ENCODE measurements around the gene POLD3.
A peak's percentile ranks its signal among the peaks of the same experiment; 100 is the strongest.

Gene POLD3

GRCh38 chr11:74676596-74676995 lies 84.2 kb downstream of the POLD3 start:
- DNase-seq = no peak

- DNase-seq = no peak
Measured at GRCh38 chr11:74677131-74677530, 84.7 kb downstream of the POLD3 start.

GRCh38 chr11:74678041-74678440 lies 85.7 kb downstream of the POLD3 start:
- DNase-seq = no peak

GRCh38 chr11:74678591-74679512 lies 86.5 kb downstream of the POLD3 start:
- no peak for DNase-seq

GRCh38 chr11:74679513-74679865 lies 87.1 kb downstream of the POLD3 start:
- DNase-seq = no peak

- no peak for DNase-seq
Measured at GRCh38 chr11:74680035-74680671, 87.8 kb downstream of the POLD3 start.

- DNase-seq = no peak
Measured at GRCh38 chr11:74680703-74681531, 88.5 kb downstream of the POLD3 start.

- DNase-seq = peak; percentile 22
Measured at GRCh38 chr11:74681686-74682651, 89.6 kb downstream of the POLD3 start.

GRCh38 chr11:74682731-74683278 lies 90.4 kb downstream of the POLD3 start:
- no peak for DNase-seq

GRCh38 chr11:74683279-74683871 lies 91.0 kb downstream of the POLD3 start:
- no peak for DNase-seq

GRCh38 chr11:74683941-74684481 lies 91.6 kb downstream of the POLD3 start:
- no peak for DNase-seq

- DNase-seq = no peak
Measured at GRCh38 chr11:74684661-74685060, 92.3 kb downstream of the POLD3 start.

- DNase-seq = no peak
Measured at GRCh38 chr11:74685338-74685737, 93.0 kb downstream of the POLD3 start.

GRCh38 chr11:74685905-74686304 lies 93.5 kb downstream of the POLD3 start:
- no peak for DNase-seq

- no peak for DNase-seq
Measured at GRCh38 chr11:74686792-74687191, 94.4 kb downstream of the POLD3 start.

GRCh38 chr11:74687237-74688023 lies 95.0 kb downstream of the POLD3 start:
- no peak for DNase-seq

- DNase-seq = no peak
Measured at GRCh38 chr11:74689666-74690065, 97.3 kb downstream of the POLD3 start.

- no peak for DNase-seq
Measured at GRCh38 chr11:74691755-74692154, 99.4 kb downstream of the POLD3 start.
